HUDEP-2 (cell line): ENCODE measurements around the gene GRIK2.
A peak's percentile ranks its signal among the peaks of the same experiment; 100 is the strongest.

Source experiments
- DNase-seq, 76 experiments: peaks; one replicate each; lab custom pipeline; 2025; ENCODE audit not compliant: unreplicated experiment in 76 of 76; lab: John Stamatoyannopoulos, UW

GRIK2 gene

GRCh38 chr6:101703311-101703710, 309.8 kb downstream of the GRIK2 start:
- DNase-seq: no peak

GRCh38 chr6:101705866-101706265, 312.4 kb downstream of the GRIK2 start:
- no peak for DNase-seq

GRCh38 chr6:101706576-101706975, 313.1 kb downstream of the GRIK2 start:
- no peak for DNase-seq

- DNase-seq: peak in 1 of 76 experiments; percentile 13
Measured at GRCh38 chr6:101711518-101711917, 318.0 kb downstream of the GRIK2 start.

- no peak for DNase-seq
Measured at GRCh38 chr6:101716387-101716786, 322.9 kb downstream of the GRIK2 start.

GRCh38 chr6:101716810-101717209, 323.3 kb downstream of the GRIK2 start:
- DNase-seq: no peak

- DNase-seq: no peak
Measured at GRCh38 chr6:101719521-101719920, 326.0 kb downstream of the GRIK2 start.

- DNase-seq: no peak
Measured at GRCh38 chr6:101722471-101722870, 329.0 kb downstream of the GRIK2 start.

GRCh38 chr6:101722991-101723579, 329.6 kb downstream of the GRIK2 start:
- DNase-seq: no peak

GRCh38 chr6:101728388-101728787, 334.9 kb downstream of the GRIK2 start:
- DNase-seq: no peak

- no peak for DNase-seq
Measured at GRCh38 chr6:101728956-101729355, 335.4 kb downstream of the GRIK2 start.

- DNase-seq: no peak
Measured at GRCh38 chr6:101730954-101731353, 337.4 kb downstream of the GRIK2 start.

- DNase-seq: no peak
Measured at GRCh38 chr6:101733899-101734298, 340.4 kb downstream of the GRIK2 start.

GRCh38 chr6:101738481-101738880, 345.0 kb downstream of the GRIK2 start:
- DNase-seq: no peak

- no peak for DNase-seq
Measured at GRCh38 chr6:101740631-101741030, 347.1 kb downstream of the GRIK2 start.

GRCh38 chr6:101741474-101742171, 348.1 kb downstream of the GRIK2 start:
- no peak for DNase-seq

GRCh38 chr6:101747160-101747559, 353.7 kb downstream of the GRIK2 start:
- peak in 1 of 76 experiments; percentile 1 for DNase-seq

- peak in 12 of 76 experiments; percentile 2 to 63 (median 15) for DNase-seq
Measured at GRCh38 chr6:101747716-101748115, 354.2 kb downstream of the GRIK2 start.

- no peak for DNase-seq
Measured at GRCh38 chr6:101755931-101756330, 362.4 kb downstream of the GRIK2 start.

- DNase-seq: no peak
Measured at GRCh38 chr6:101758368-101758767, 364.9 kb downstream of the GRIK2 start.

GRCh38 chr6:101760843-101761621, 367.5 kb downstream of the GRIK2 start:
- DNase-seq: peak in 1 of 76 experiments; percentile 3

GRCh38 chr6:101762851-101763250, 369.3 kb downstream of the GRIK2 start:
- no peak for DNase-seq
